ENCODE data around the gene AIG1.
"Not testable (repeated sequence)": the region's sequence is repeated elsewhere in the genome, so short reads cannot be mapped to it uniquely, and the experiment has no call there.

Gene AIG1, protein sequence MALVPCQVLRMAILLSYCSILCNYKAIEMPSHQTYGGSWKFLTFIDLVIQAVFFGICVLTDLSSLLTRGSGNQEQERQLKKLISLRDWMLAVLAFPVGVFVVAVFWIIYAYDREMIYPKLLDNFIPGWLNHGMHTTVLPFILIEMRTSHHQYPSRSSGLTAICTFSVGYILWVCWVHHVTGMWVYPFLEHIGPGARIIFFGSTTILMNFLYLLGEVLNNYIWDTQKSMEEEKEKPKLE

DNA sequence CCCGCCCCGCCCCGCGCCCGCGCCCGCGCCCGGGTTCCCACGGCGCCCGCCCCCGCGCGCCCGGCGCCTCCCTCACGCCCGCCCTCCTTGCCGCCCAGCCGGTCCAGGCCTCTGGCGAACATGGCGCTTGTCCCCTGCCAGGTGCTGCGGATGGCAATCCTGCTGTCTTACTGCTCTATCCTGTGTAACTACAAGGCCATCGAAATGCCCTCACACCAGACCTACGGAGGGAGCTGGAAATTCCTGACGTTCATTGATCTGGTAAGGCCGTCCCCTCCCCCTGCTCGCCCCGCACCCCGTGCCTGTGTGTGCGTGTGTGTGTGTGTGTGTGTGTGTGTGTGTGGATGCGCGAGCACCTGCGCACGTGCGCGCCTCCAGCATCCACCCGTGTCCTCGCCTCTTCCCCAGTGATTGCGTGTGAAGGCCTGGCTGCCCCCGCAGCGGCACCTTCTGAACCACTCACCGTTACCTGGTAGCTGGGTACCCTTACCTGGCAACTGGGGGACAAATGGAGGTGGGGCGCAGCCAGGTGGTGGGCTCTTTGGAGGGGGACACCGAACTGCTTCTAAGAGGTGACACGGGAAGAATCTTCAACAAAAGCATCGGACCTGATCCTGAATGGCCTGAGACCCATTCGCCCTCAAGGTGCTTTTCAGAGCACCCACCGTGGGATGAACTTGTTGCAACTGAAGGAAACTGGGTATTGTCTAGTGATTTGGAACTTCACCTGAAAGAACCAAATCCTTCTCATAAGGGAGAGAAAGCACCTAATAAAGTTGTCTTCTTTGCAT, at the start of gene AIG1:
Gene AIG1 (plus strand): TSS at position 84 of the 791 bp plus-strand sequence. CDS start 37 bp downstream, at position 121.
- DNase-seq: no peak

DNA sequence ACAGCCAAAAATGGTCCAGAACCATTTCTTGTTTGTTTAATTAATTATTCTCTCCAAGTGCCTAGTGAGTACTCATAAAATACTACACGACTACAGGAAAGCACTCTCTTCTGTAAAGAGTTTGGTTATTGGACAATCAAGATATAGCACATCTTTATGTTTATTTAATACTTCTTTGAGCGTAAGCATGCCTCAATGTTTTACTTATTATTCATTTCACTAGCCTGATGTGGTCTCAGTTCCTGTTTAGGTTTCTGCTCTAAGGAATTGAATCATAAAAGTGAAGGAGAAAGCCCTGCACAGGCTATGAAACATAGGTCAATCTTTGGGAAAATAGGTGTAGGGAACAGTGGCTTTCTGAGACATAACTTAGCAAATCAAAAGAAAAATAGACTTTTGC, 45.9 kb upstream of the AIG1 start:
- no peak for DNase-seq

DNA sequence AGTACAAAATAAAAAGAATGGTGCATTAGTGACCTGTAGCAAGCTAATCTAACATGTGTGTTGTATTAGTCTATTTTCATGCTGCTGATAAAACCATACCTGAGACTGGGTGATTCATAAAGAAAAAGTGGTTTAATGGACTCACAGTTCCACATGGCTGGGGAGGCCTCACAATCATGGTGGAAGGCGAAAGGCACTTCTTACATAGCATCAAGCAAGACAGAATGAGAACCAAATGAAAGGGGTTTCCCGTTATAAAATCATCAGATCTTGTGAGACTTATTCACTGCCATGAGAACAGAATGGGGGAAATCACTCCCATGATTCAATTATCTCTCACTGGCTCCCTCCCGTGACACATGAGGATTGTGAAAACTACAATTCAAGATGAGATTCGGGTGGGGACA, 45.4 kb upstream of the AIG1 start:
- no peak for DNase-seq

DNA sequence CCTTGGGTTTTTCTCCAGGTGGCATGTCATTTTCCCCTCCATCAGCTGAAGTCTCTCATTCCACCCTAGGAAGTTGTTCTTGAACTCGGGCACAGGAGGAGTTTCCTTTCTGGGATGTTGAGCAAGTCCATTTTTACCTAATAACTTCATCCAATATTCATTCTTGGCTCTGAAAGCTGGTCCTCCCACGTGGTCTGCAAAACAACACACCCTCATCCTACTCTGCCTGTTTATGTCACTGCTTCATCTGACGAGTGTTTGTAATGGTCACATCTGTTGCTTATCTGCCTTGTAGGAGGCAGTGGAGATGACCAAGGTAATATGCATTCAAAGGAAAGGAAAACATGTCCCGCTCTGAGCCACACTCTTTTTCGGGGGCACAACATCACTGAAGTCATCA, 41.7 kb upstream of the AIG1 start:
- DNase-seq: no peak

DNA sequence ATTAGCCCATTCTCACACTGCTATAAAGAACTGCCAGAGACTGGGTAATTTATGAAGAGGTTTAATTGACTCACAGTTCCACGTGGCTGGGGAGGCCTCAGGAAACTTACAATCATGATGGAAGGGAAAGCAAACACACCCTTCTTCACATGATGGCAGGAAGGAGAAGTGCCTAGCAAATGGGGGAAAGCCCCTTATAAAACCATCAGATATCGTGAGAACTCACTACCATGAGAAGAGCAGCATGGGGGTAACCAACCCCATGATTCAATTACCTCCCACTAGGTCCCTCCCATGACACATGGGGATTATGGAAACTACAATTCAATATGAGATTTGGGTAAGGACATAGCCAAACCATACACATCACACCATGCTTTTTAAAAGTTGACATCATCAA, 39.8 kb upstream of the AIG1 start:
- DNase-seq: not testable (repeated sequence)

DNA sequence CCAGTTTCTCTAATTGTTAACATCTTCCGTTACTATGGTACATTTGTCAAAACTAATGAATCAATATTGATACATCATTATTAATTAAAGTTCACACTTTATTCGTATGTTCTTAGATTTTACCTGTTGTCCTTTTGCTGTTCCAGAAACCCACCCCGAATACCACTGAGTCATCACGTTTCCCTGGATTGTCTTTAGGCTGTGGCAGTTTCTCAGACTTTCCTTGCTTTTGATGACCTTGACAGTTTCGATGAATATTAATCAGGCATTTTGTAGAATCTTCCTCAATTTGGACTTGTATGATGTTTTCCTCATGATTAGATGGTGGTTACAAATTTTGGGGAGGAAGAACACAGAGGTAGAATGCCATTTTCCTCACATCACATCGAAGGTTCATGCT, 39.1 kb upstream of the AIG1 start:
- no peak for DNase-seq

DNA sequence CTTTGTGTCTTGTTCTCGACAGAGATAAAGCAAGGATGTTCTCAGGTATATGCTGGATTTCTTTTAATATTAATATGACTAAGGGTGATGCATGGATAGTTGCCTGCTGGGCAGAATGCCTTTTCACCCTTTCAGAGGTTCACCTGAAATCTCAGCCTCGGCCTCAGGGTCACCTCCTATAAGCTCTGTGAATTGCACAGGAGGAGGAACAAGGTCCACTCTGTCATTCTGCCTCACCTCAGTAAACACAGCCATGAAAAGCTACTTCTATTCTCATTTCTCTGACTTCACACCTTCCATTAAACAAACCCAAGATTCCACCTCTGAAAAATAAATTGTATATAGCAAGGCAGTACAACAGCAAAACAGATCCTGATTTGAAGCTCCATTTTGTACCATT, 38.1 kb upstream of the AIG1 start:
- no peak for DNase-seq

DNA sequence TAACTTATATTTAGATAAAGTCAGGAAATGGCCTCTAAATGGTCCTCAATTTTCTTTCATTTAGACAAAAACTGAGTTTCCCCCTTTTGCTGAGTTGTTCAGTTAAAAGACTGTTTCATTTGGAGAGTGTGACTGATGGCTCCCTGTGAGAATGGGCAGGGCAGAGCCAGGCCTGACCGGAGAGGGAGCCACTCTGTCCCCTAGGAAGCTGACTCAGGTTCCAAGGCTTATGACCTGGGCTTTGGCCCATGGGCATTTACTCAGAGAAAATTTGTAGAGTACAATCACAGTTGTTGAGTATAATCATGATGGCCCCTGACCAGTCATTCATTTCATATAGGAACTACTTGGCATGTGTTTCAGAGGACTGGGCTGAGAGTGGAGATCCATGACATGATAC, 37.0 kb upstream of the AIG1 start:
- DNase-seq: no peak

DNA sequence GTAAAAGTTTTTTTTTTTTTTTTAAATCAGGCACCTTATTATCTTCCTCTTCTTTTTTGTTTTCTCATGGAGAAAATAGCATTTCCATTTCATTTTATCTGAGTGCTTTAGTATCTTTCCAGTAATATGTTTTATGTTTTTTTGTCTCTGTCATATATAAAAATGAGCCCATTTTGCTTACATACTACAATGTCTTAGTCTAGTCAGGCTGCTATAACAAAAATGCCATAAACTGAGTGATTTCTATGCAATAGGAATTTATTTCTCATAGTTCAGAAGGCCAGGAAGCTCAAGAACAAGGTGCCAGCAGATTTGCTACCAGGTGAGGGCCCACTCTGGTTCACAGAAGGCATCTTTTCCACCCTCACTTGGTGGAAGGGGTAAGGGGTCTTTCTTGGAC, 35.7 kb upstream of the AIG1 start:
- no peak for DNase-seq

DNA sequence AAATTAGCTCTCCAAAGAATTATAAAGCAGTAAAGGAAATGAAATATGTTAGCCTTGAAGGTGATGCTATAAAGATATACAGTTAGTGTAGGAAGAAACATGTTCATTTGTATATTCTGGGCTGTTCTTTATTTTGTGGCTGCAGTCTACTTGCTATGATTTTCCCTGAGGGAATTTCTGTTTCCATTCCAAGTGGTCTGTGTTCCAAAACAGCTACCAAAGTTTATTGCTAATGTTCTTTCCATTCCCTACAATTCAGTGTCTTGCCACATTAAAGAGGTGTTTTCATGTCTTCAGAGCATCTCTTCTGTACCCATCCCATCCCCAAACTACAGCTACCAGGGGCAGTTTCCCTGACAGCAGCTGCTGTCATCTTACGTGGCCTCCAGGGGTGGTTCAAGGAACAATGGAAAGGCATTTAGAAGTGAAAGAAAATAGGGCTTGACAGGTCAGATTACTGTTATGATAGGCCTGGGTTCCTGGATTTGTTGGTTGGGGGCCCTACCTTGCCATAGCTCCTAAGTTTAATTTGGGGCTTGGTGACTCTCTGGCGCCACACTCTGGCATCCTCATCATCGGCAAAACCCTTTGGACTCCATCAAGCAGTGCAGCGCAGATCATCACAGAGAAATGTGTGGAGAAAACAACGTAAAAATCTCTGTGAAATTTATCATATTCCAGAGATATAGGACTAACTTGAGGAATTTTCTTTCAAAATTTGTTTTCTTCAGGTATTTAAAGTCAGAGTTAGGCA, 33.8 kb upstream of the AIG1 start:
- DNase-seq: no peak

DNA sequence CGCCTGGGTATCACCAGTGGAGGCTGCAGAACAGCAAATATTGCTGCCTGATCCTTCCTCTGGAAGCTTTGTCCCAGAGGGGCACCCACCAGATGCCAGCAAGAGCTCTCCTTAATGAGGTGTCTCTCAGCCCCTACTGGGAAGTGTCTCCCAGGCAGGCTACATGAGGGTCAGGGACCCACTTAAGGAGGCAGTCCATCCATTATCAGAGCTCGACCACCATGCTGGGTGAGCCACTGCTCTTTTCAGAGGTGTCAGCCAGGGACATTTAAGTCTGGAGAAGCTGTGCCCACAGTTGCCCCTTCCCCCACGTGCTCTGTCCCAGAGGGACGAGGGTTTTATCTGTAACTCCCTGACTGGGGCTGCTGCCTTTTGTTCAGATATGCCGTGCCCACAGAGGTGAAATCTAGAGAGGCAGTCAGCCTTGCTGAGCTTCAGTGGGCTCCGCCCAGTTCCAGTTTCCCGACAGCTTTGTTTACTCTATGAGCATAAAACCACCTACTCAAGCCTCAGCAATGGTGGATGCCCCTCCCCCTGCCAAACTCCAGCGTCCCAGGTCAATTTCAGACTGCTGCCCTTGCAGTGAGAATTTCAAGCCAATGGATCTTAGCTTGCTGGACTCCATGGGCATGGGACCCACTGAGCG, 25.9 kb upstream of the AIG1 start:
- DNase-seq: no peak

DNA sequence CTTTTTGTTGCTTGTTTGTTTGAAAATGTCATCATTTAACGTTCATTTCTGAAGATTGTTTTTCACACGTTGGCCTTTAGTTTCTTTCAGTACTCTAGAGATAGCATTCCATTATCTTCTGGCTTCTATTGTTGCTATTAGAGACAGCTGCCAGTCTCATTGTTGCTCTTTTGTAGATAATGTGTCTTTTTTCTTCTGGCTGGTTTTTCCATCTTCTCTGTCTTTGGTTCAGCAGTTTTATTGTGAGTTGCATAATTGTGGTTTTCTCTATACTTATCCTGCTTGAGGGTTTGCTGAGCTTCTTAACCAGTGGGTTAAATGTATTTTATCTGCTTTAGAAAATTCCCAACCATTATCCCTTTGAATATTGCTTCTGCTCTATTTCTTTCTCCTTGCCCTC, 23.2 kb upstream of the AIG1 start:
- DNase-seq: no peak

DNA sequence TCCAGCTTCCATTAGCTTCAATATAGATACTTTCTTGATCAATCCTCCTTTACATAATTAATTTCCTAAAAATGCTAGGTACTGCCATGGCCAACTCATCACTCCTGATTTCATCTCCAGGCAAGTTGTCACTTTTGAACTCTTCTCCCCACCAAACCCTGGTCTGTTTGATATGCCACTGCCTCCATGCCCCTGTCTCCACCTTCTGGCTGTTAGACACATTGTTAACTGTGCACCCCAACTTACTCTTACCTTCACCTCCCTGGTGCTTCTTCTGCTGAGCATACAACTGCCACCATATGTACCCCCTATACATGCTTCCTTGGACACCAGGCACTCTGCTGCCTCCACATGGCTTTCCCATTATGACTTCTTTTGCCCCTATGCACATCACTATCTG, 21.9 kb upstream of the AIG1 start:
- DNase-seq: no peak

DNA sequence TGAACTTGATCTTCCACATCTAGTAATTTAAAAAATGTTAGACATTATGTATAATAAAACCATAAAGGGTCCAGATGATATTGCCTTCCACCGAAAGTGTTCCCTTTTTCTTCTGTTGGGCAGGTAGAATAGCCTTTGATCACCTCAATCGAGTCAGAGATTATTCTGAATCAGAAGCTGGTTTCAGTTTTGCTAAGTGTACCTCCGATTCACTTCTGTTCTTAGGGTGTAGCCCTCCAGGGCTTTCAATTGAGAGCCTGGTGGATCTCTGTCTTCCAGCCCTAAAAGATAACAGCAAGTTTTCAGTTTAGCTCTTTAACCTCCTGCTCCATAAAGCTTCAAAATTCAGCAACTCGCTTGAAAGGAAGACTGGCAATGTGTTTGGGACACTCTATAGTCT, 21.1 kb upstream of the AIG1 start:
- DNase-seq: no peak

DNA sequence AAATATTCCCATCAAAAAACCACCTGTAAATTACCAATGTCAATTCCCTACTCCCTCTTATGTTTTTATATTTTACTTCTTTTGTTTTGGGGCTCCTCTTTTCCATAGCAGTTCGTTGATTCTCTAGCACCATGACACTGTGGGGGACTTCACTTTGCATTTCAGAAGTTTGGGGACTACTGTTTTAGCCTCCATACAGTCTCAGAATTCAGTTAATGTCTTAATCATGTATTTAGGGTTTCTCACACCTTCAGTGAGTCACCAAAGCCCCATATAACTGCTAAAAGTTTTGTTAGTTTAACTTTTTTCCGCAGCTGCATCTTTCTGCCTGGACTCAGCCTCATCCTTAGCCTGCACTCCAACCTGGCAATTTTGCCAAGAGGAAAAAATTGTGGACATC, 20.7 kb upstream of the AIG1 start:
- no peak for DNase-seq

DNA sequence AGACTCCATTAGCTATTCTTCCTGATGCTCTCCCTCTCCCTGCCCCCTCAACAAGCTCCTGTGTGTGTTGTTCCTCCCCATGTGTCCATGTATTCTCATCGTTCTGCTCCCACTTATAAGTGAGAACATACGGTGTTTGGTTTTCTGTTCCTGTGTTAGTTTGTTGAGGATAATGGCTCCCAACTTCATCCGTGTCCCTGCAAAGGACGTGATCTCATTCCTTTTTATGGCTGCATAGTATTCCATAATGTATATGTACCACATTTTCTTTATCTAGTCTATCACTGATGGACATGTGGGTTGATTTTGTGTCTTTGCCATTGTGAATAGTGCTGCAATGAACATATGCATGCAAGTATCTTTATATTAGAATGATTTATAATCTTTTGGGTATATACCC, 16.3 kb upstream of the AIG1 start:
- not testable (repeated sequence) for DNase-seq

DNA sequence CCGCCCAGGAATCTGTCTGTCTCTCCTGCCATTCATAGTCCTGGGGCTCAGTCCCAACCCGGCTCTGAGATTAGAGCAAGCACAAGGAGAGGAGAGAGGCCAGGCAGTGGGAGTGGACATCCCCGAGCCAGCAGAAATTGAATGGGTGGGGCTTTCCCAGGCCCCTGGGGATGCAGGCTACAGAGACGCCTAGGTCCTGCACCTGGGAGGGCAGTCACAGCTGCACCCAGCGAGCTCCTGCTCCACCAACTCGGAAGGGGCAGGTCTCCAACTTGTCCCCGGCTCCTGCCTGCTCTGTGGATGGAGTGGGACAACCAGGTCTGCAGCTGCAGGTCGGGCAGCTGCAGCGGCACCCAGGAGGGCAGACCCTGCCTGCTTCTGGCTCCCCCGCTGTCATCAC, 11.1 kb upstream of the AIG1 start:
- no peak for DNase-seq

DNA sequence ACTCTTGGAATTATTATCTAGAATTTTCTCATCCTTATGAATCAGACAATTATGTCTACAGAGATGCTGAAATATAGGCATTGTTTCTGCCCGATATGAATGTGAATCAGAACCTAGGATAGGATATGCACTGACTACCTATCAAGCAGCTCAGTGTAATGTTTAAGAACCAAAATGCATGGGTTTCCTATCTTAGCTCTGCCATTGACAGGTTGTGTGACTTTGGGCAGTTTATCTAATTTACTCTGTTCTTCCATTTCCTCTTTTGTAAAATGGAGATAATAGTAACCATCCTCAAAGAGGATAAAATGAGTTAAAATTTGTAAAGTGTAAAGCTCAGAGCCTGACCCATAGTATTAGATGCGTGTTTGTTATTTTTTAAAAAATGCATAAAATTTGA, 10.2 kb upstream of the AIG1 start:
- DNase-seq: no peak

DNA sequence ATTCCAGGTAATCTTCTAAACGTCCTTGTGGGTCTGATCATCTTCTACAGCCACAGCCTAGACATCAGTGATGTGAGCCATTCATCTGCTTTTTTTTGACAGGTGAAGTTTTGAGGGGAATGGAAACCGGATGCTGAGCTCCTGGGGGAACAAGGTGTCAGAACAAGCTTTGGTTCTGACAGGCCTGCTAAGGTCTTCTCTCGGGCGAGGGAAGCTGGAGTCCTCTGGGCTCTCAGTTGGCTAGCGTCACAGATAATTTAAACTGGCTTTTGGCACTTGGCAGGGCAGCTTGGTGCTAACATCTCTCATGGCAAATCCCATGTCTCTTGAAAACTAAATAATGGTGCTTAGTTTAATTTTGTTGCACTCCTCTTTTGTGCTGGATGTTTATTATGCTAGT, 8.4 kb upstream of the AIG1 start:
- no peak for DNase-seq

DNA sequence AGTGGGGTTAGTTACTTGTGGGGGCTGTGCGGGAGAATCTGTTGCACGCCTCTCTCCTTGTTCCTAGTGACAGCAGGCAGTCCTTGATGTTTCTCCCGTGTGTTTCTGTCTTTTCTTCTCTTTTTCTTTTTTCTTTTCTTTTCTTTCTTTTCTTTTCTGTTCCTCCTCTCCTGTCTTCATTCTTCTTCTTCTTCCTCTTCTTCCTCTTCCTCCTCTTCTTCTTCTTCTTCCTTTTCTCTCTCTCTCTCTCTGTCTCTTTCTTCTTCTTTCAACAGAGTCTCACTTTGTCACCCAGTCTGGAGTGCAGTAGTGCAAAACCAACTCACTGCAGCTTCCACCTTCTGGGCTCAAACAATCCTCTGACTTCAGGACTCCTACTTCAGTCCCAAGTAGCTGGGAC, 6.8 kb upstream of the AIG1 start:
- no peak for DNase-seq

DNA sequence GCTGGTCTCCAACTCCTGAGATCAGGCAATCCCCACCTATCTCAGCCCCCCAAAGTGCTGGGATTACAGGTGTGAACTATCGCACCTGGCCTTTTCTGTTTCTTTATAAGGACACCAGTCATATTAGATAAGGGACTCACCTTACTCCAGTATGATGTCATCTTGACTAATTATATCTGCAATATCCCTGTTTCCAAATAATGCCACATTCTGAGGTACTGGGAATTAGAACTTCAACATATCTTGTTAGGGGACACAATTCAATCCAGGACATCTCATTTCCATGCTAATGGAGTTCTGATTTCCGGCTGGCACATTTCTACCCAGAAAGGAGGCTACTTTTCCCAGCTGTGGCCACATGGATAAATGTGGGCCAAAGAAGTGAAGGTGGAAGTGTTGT, 6.4 kb upstream of the AIG1 start:
- DNase-seq: no peak

DNA sequence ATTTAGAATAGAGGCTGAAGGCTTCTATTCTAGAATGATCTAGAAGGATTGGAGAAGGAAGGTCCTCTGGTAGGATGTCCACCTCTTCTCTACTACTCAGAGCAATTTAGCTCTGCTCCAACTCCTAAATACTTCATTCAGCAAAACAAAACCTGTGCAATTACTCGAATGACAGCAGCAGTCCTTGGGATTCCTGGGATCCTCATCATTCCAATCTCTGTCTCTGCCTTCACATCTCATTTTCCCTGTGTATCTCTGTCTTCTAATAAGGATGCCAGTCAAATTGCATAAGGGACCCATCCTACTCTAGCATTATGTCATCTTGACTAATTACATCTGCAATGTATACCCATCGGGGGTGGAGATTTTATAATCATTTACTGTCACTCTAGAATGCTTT, 5.5 kb upstream of the AIG1 start:
- DNase-seq: no peak

DNA sequence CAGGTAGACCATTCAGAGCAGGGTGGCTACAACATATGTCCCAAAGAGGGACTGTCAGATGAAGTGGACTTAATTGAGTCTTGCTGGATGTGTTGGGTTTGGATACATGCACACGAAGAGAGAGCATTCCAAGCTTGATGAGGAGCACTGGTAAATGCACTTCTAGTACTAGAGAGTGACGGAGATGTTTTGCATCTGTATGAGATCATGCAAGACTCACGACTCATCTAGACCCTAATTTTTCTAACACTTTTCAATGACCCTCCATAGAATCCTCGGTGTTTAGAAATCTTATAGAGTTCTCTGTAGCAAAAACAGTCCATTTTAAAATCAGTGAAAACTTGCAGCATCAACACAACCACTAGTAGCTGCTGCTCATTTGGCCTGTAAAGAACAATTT, 4.8 kb upstream of the AIG1 start:
- no peak for DNase-seq

DNA sequence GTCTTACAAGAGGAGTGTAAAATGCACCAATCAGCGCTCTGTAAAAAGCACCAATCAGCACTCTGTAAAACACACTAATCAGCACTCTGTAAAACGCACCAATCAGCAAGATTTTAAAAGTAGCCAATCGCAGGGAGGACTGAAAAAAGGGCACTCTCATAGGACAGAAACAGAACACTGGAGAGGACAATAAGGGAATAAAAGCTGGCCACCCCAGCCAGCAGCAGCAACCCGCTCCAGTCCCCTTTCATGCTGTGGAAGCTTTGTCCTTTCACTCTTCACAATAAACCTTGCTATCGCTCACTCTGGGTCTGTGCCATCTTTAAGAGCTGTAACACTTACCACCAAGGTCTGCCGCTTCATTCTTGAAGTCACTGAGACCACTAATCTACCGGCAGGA, 1.7 kb upstream of the AIG1 start:
- DNase-seq: no peak

All from NCI-H1048 (cell line).